Sigmoid colon (tissue), 4 donors: ENCODE data around the gene GRIK4.

ENCODE experiments used
- CTCF ChIP-seq, 4 experiments: fragments of 450-650 bp in 3 of 4; fragments of 200-600 bp in 1 of 4; IDR thresholded peaks; one replicate each; pipeline ENCODE4 v1.5.1; 2016 to 2019; ENCODE audit warnings: antibody characterized with exemption in 4 of 4, mild to moderate bottlenecking in 3 of 4, moderate library complexity in 2 of 4
- POLR2A ChIP-seq, 2 donors: fragments of 450-650 bp; IDR thresholded peaks; one replicate each; pipeline ENCODE4 v1.6.1; 2016; ENCODE audit warnings: antibody characterized with exemption in 2 of 2, mild to moderate bottlenecking in 2 of 2, moderate library complexity in 2 of 2
- POLR2AphosphoS5 ChIP-seq, 4 donors: sonication (generic); formaldehyde crosslinking; IDR thresholded peaks; one replicate each; pipeline ENCODE4 v1.6.1; 2017; ENCODE audit warnings: antibody characterized with exemption in 4 of 4

GRCh38 chr11:120522021-120522420 is 10.5 kb downstream of the GRIK4 start:
- TF ChIP-seq POLR2A (IDR thresholded peaks at IDR 0.05), result no peak
- TF ChIP-seq CTCF (IDR thresholded peaks at IDR 0.05), result no peak
- no peak for TF ChIP-seq POLR2AphosphoS5 (IDR thresholded peaks at IDR 0.05)
